Rectal smooth muscle tissue (tissue), 1 donor: Measurements from ENCODE around the gene MIDN.

ENCODE experiments used
- H3K27ac ChIP-seq: one replicate; pipeline ENCODE4 v1.7.0; 2013; ENCODE audit warnings: low read depth, low read length, inconsistent platforms
- H3K27me3 ChIP-seq: one replicate; pipeline ENCODE4 v1.7.0; 2013; ENCODE audit warnings: low read length; ENCODE audit not compliant: control insufficient read depth, insufficient read depth
- H3K36me3 ChIP-seq: one replicate; pipeline ENCODE4 v1.7.0; 2013; ENCODE audit warnings: low read length; ENCODE audit not compliant: control insufficient read depth, insufficient read depth
- H3K4me1 ChIP-seq: one replicate; pipeline ENCODE4 v1.7.0; 2013; ENCODE audit warnings: low read length; ENCODE audit not compliant: control insufficient read depth, insufficient read depth
- H3K4me3 ChIP-seq: one replicate; pipeline ENCODE4 v1.7.0; 2013; ENCODE audit warnings: low read length
- H3K9ac ChIP-seq: one replicate; pipeline ENCODE4 v1.7.0; 2013; ENCODE audit warnings: low read length

MIDN gene

GRCh38 chr19:1249298-1249989 lies 1.1 kb downstream of the MIDN start:
- peak overlapping the region; percentile 82 for H3K4me3 ChIP-seq
- H3K27me3 ChIP-seq, result no peaks in the 10 kb centered on the region
- H3K9ac ChIP-seq, result peak overlapping the region; percentile 73
- H3K36me3 ChIP-seq, result peaks cover 8% of the 10 kb centered on the region
- H3K4me1 ChIP-seq, result peaks cover 31% of the 10 kb centered on the region
- peak overlapping the region; percentile 100 for H3K27ac ChIP-seq

GRCh38 chr19:1249990-1250436 lies 1.6 kb downstream of the MIDN start:
- Histone ChIP-seq H3K4me3 (peak overlapping the region; percentile 77), H3K27me3 (no peaks in the 10 kb centered on the region), H3K36me3 (peaks cover 14% of the 10 kb centered on the region), H3K9ac (peak overlapping the region; percentile 73), H3K27ac (peak overlapping the region; percentile 100), H3K4me1 (peaks cover 31% of the 10 kb centered on the region)

- Histone ChIP-seq H3K27me3 (no peaks in the 10 kb centered on the region), H3K4me3 (peak overlapping the region; percentile 77), H3K9ac (peak overlapping the region; percentile 86), H3K27ac (peak overlapping the region; percentile 100), H3K4me1 (peaks cover 31% of the 10 kb centered on the region), H3K36me3 (peaks cover 19% of the 10 kb centered on the region)
Observed at GRCh38 chr19:1250437-1251260, 2.3 kb downstream of the MIDN start.

- peak overlapping the region; percentile 86 for H3K9ac ChIP-seq
- H3K4me1 ChIP-seq, result peaks cover 31% of the 10 kb centered on the region
- no peaks in the 10 kb centered on the region for H3K27me3 ChIP-seq
- H3K36me3 ChIP-seq, result peaks cover 25% of the 10 kb centered on the region
- peak overlapping the region; percentile 100 for H3K27ac ChIP-seq
- H3K4me3 ChIP-seq, result peak overlapping the region; percentile 77
Observed at GRCh38 chr19:1251330-1252220, 3.2 kb downstream of the MIDN start.

GRCh38 chr19:1252221-1252820 lies 3.9 kb downstream of the MIDN start:
- peaks cover 31% of the 10 kb centered on the region for H3K4me1 ChIP-seq
- H3K27ac ChIP-seq, result peak overlapping the region; percentile 100
- H3K4me3 ChIP-seq, result peak overlapping the region; percentile 77
- H3K27me3 ChIP-seq, result no peaks in the 10 kb centered on the region
- H3K9ac ChIP-seq, result peak overlapping the region; percentile 86
- peaks cover 28% of the 10 kb centered on the region for H3K36me3 ChIP-seq

GRCh38 chr19:1252821-1253513 lies 4.6 kb downstream of the MIDN start:
- H3K4me1 ChIP-seq, result peaks cover 29% of the 10 kb centered on the region
- H3K9ac ChIP-seq, result peak overlapping the region; percentile 45
- H3K36me3 ChIP-seq, result peaks cover 28% of the 10 kb centered on the region
- H3K27ac ChIP-seq, result peak overlapping the region; percentile 100
- peak overlapping the region; percentile 77 for H3K4me3 ChIP-seq
- H3K27me3 ChIP-seq, result no peaks in the 10 kb centered on the region

GRCh38 chr19:1253514-1254080 lies 5.2 kb downstream of the MIDN start:
- Histone ChIP-seq H3K4me1 (peaks cover 27% of the 10 kb centered on the region), H3K27ac (peak overlapping the region; percentile 100), H3K27me3 (no peaks in the 10 kb centered on the region), H3K36me3 (peaks cover 28% of the 10 kb centered on the region), H3K4me3 (peak overlapping the region; percentile 54), H3K9ac (peak overlapping the region; percentile 45)

GRCh38 chr19:1254081-1254527 lies 5.7 kb downstream of the MIDN start:
- Histone ChIP-seq H3K36me3 (peaks cover 28% of the 10 kb centered on the region), H3K4me1 (peaks cover 27% of the 10 kb centered on the region), H3K27me3 (no peaks in the 10 kb centered on the region), H3K9ac (no peak overlapping the region), H3K27ac (peak overlapping the region; percentile 100), H3K4me3 (peak overlapping the region; percentile 54)

- H3K9ac ChIP-seq, result peak overlapping the region; percentile 10
- peaks cover 28% of the 10 kb centered on the region for H3K36me3 ChIP-seq
Observed at GRCh38 chr19:1254530-1255185, 6.3 kb downstream of the MIDN start.

GRCh38 chr19:1255186-1256161 lies 7.1 kb downstream of the MIDN start:
- Histone ChIP-seq H3K27me3 (no peaks in the 10 kb centered on the region), H3K9ac (peak overlapping the region; percentile 10), H3K36me3 (peaks cover 28% of the 10 kb centered on the region), H3K4me1 (peaks cover 29% of the 10 kb centered on the region), H3K4me3 (no peak overlapping the region), H3K27ac (peak overlapping the region; percentile 100)

More at GRCh38 chr19:1254530-1255185, 6.3 kb downstream of the MIDN start:
- H3K4me3 ChIP-seq, result no peak overlapping the region
- H3K4me1 ChIP-seq, result peaks cover 27% of the 10 kb centered on the region
- no peaks in the 10 kb centered on the region for H3K27me3 ChIP-seq
- H3K27ac ChIP-seq, result peak overlapping the region; percentile 100
